Kidney (tissue), 22 donors: ENCODE measurements around the gene TTC27. TPM values are rescaled to one million over a fixed set of nuclear protein-coding genes. Genes with fewer than 3 reads are reported as not detected.

Experiments
- DNase-seq, 5 donors: peaks; one replicate each; pipeline ENCODE4 v3.0.0-alpha.2; 2013 to 2020
- FAIRE-seq: peaks from 2 replicates; lab custom pipeline; 2012; peaks lifted over from hg19 to GRCh38; lab: Jason Lieb, UNC
- H3K27ac ChIP-seq, 2 donors: one replicate each; pipeline ENCODE4 v1.7.0; 2013; ENCODE audit warnings: low read depth in 2 of 2, low read length in 2 of 2, inconsistent platforms in 1 of 2
- H3K27me3 ChIP-seq: one replicate; pipeline ENCODE4 v1.7.1; 2013; ENCODE audit warnings: low read length, inconsistent platforms; ENCODE audit not compliant: control insufficient read depth, insufficient read depth
- H3K36me3 ChIP-seq, 3 donors: one replicate each; pipeline versions ENCODE4 v1.7.0 to v1.7.1; 2013; ENCODE audit warnings: low read length in 3 of 3, control low read depth in 1 of 3, inconsistent platforms in 1 of 3; ENCODE audit not compliant: insufficient read depth in 3 of 3, control insufficient read depth in 2 of 3
- H3K4me1 ChIP-seq, 3 donors: one replicate each; pipeline versions ENCODE4 v1.7.0 to v1.7.1; 2013; ENCODE audit warnings: low read length in 3 of 3, inconsistent platforms in 1 of 3, low read depth in 1 of 3; ENCODE audit not compliant: control insufficient read depth in 2 of 3, insufficient read depth in 2 of 3
- H3K4me3 ChIP-seq, 3 donors: one replicate each; pipeline versions ENCODE4 v1.7.0 to v1.8.1; 2013; ENCODE audit warnings: low read length in 3 of 3, control low read depth in 1 of 3, inconsistent platforms in 1 of 3
- H3K9ac ChIP-seq, 3 donors: one replicate each; pipeline versions ENCODE4 v1.7.0 to v1.7.1; 2013; ENCODE audit warnings: low read length in 3 of 3, control low read depth in 1 of 3, inconsistent platforms in 1 of 3
- H3K9me3 ChIP-seq, 3 donors: one replicate each; pipeline versions ENCODE4 v1.7.0 to v1.7.1; 2013; ENCODE audit warnings: low read length in 3 of 3, control low read depth in 1 of 3, inconsistent platforms in 1 of 3; ENCODE audit not compliant: control insufficient read depth in 2 of 3, insufficient read depth in 1 of 3
- intact Hi-C: fragments of 100-400 bp; cut with DNase I; formaldehyde crosslinking; loops from one replicate; pipeline ENCODE4 v1.11.1; 2022
- long read RNA-seq, 10 donors: library from polyadenylated mRNA in 1 of 10; unstranded in 1 of 10; transcript quantifications; one replicate each; pipeline ENCODE4 v2.0.0 and lab custom pipeline, GENCODE V29; 2021 to 2026
- polyA plus RNA-seq: library from polyadenylated mRNA; stranded (reverse); fragments of 350-450 nt; fragmentation: Illumina TruSeq; extraction: RNeasy Lipid Tissue Mini Kit (QIAGEN cat#74804); gene quantifications from one replicate; pipeline ENCODE4 v1.2.3, GENCODE V29; 2014; ENCODE audit warnings: low read depth, low replicate concordance; ENCODE audit not compliant: insufficient read depth
- total RNA-seq: library from RNA; stranded (reverse); fragmentation: NEBNext Ultra II Directional; extraction: Animal tissue kit (Norgen Biotek cat#: 25700); gene quantifications from one replicate; pipeline ENCODE4 v1.2.1, GENCODE V29; 2021
- TF ChIP-seq, protein P1 (sequence below): IDR thresholded peaks from 3 replicates; pipeline ENCODE4 v1.5.1; 2012; ENCODE audit warnings: mild to moderate bottlenecking, moderate library complexity, borderline replicate concordance; ENCODE audit not compliant: insufficient read depth; ENCODE audit errors: extremely low read depth
- donor health status: control.
- donor health status: control.
- donor health status: control.
- donor health status: control.
- donor health status: control.
- donor health status: DM: yes; HTN: yes; CAD: no.
- donor health status: Normal renal cell carcinoma (clear cell type).

Gene TTC27
- total RNA-seq, result 19.7 TPM
- polyA plus RNA-seq, result 8.0 TPM
- long read RNA-seq, donor 1, partial matches to known transcripts, result 0 of 1 reads
- long read RNA-seq, donor 1, other reads (novel, unspliced or antisense), result 0 of 1 reads
- long read RNA-seq, donor 2, transcript TTC27-201 (20 exons, 2,876 nt), result major isoform, 5 of 5 reads
- long read RNA-seq, donor 2, partial matches to known transcripts, result 0 of 5 reads
- long read RNA-seq, donor 2, other reads (novel, unspliced or antisense), result 0 of 5 reads
- long read RNA-seq, donor 3, result 0 reads
- long read RNA-seq, donor 4, result 0 reads
- long read RNA-seq, donor 5, partial matches to known transcripts, result 0 of 1 reads
- long read RNA-seq, donor 5, other reads (novel, unspliced or antisense), result 0 of 1 reads
- long read RNA-seq, donor 6, transcript TTC27-201 (20 exons, 2,876 nt), result major isoform, 5 of 5 reads
- long read RNA-seq, donor 6, partial matches to known transcripts, result 0 of 5 reads
- long read RNA-seq, donor 6, other reads (novel, unspliced or antisense), result 0 of 5 reads
- long read RNA-seq, donor 7, partial matches to known transcripts, result 2 of 10 reads
- long read RNA-seq, donor 7, other reads (novel, unspliced or antisense), result 4 of 10 reads
- long read RNA-seq, donor 8, partial matches to known transcripts, result 0 of 2 reads
- long read RNA-seq, donor 8, other reads (novel, unspliced or antisense), result 0 of 2 reads
- long read RNA-seq, donor 9, partial matches to known transcripts, result 0 of 1 reads
- long read RNA-seq, donor 9, other reads (novel, unspliced or antisense), result 0 of 1 reads
- long read RNA-seq, donor 10, partial matches to known transcripts, result 0 of 3 reads
- long read RNA-seq, donor 10, other reads (novel, unspliced or antisense), result 0 of 3 reads

DNA sequence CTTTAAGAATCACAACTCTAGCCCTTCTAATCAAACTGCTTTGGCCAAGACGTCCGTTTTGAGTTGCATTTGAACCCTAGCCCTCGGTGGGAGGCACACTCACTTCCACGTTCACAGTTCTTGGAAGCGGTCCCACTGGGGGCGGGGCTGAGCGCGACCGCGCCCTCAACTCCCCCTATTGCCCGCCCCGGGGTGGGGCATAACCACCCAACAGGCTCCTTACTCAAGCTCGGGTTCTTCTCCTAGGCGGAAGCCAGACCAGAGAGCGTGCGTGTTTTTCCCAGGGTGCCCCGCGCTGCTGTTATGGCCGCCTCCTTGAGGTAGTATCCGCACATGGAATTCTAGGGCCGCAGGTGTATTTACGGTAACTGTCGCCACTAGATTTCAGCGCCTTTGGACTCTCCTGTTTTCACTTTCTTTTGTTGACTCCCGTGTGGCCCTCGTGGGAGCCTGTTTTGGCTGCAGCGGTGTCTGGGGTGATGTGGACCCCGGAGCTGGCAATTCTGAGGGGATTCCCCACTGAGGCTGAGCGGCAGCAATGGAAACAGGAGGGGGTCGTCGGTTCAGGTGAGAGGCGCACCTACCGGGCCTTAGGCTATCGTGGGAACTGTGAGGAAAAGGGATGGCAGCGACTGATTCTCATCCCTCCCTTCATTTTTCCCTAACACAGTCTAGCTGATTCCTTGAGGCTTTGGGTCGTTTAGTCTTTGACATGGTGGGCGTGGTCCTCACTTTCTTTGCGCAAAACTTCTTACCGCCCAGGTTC, at the start of gene TTC27:
Gene TTC27 (plus strand): TSS at position 237 of the 766 bp plus-strand sequence. CDS start 243 bp downstream, at position 480.
- TF ChIP-seq, protein P1, sequence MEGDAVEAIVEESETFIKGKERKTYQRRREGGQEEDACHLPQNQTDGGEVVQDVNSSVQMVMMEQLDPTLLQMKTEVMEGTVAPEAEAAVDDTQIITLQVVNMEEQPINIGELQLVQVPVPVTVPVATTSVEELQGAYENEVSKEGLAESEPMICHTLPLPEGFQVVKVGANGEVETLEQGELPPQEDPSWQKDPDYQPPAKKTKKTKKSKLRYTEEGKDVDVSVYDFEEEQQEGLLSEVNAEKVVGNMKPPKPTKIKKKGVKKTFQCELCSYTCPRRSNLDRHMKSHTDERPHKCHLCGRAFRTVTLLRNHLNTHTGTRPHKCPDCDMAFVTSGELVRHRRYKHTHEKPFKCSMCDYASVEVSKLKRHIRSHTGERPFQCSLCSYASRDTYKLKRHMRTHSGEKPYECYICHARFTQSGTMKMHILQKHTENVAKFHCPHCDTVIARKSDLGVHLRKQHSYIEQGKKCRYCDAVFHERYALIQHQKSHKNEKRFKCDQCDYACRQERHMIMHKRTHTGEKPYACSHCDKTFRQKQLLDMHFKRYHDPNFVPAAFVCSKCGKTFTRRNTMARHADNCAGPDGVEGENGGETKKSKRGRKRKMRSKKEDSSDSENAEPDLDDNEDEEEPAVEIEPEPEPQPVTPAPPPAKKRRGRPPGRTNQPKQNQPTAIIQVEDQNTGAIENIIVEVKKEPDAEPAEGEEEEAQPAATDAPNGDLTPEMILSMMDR, result peak; percentile 0
- peak within 1 kb of the TSS; percentile 92 to 100 (median 99) for H3K4me3 ChIP-seq
- FAIRE-seq (peak; percentile 95), DNase-seq (peak; percentile 95 to 98 (median 97))
- peak within 1 kb of the TSS; percentile 89 to 96 (median 92) for H3K9ac ChIP-seq
- no peaks in the 10 kb centered on the region for H3K9me3 ChIP-seq
- peak within 1 kb of the TSS in 1 of 2 donors; percentile 9 for H3K27ac ChIP-seq
- H3K4me1 ChIP-seq, result peaks cover 0 to 2% (median 0%) of the 10 kb centered on the region in 3 donors
- intact Hi-C loops, result no loop called here
- peaks cover 0 to 3% (median 0%) of the 10 kb centered on the region in 3 donors for H3K36me3 ChIP-seq
- no peaks in the 10 kb centered on the region for H3K27me3 ChIP-seq

DNA sequence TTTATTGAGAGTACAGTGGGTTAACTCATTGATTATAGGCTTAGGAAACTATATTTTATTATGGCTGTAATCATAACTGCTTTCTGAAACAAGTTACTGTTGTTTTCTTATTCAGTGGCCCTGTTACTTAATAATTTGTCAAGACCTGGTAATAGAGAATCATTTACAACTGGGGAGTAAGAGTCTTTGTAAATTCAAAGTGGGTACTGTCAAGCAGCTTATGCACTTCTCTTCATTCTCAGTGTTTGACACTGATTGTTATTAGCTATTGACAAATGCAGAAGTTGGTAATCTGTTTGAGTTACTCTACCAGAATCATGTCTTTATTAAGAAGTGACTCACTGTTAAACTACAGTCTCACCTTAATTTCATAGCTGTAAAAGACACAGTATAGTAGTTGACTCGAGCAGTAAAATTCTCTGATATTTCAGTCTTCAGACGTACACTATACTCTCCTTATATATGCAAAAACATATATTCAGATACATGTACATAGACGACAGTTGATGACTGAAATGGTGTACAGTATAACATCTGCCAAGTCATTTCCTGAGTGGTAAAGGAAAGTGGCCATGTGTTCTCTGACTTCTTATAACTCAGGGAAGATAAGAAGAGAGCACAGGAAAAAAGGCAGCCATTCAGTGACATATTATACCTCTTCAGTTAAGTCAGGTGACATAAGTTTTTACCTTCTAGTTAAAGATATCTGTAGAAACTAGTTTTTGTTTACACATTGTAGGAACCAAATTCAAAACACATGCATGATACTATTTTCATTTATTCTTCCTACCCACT, 36.0 kb upstream of the TTC27 start:
- TF ChIP-seq, protein P1, result no peak
- Histone ChIP-seq H3K36me3 (no peaks in the 10 kb centered on the region), H3K4me3 (no peak overlapping the region), H3K27me3 (no peaks in the 10 kb centered on the region), H3K4me1 (no peaks in the 10 kb centered on the region), H3K27ac (no peak overlapping the region), H3K9ac (no peak overlapping the region), H3K9me3 (no peaks in the 10 kb centered on the region)
- intact Hi-C loops, result no loop called here
- FAIRE-seq (no peak), DNase-seq (peak in 1 of 5 donors; percentile 2)

DNA sequence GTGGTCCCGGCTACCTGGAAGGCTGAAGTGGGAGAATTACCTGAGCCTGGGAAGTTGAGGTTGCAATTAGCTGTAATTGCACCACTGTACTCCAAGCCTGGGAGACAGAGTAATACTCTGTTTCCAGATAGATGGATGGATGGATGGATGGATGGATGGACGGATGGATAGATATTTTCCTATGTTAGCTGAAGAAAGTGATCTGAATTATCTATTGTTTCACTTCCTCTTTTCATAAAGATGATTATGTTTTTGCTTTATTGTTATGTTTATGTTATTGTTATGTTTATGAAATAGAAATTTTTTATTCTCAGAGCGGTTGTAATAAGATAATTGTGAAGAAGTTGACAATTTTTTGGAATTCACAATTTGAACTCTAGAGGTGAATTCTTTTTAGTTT, 33.3 kb upstream of the TTC27 start:
- intact Hi-C loops, result no loop called here
- Histone ChIP-seq H3K4me3 (no peak overlapping the region), H3K9ac (no peak overlapping the region), H3K27ac (no peak overlapping the region), H3K4me1 (no peaks in the 10 kb centered on the region), H3K9me3 (no peaks in the 10 kb centered on the region), H3K36me3 (peaks cover 0 to 4% (median 0%) of the 10 kb centered on the region in 3 donors), H3K27me3 (no peaks in the 10 kb centered on the region)
- DNase-seq (no peak), FAIRE-seq (peak; percentile 49)
- TF ChIP-seq, protein P1, result no peak
